HG02870 (cell line): ENCODE measurements around the gene ATAD2B.
A peak's percentile ranks its signal among the peaks of the same experiment; 100 is the strongest.

Experiments
- ATAC-seq: cut with Tn5 transposase; IDR thresholded peaks from one replicate; pipeline ENCODE4 v1.9.1; 2021; ENCODE audit warnings: mild to moderate bottlenecking, moderate library complexity; ENCODE audit not compliant: unreplicated experiment

The ATAD2B gene

GRCh38 chr2:23838996-23839395 lies 87.9 kb downstream of the ATAD2B start:
- no peak for ATAC-seq

DNA sequence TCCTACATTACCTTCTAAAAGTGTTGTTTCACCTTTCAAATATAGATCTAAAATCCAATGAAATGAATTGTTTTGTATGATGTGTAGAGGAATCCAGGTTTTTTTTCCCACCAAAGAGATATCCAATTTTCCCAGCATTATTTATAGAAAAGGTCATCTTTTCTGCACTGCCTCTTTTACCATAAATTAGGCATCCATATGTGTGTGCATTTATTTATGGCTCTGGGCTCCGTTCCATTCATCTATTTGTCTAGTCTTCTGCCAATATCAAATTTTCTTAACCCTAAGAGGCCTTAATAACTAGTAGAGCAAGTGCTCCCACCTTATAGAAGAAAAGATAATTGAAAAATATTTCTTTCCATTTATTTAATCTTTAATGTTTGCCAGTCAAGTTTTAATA lies 88.3 kb downstream of the ATAD2B start:
- no peak for ATAC-seq

DNA sequence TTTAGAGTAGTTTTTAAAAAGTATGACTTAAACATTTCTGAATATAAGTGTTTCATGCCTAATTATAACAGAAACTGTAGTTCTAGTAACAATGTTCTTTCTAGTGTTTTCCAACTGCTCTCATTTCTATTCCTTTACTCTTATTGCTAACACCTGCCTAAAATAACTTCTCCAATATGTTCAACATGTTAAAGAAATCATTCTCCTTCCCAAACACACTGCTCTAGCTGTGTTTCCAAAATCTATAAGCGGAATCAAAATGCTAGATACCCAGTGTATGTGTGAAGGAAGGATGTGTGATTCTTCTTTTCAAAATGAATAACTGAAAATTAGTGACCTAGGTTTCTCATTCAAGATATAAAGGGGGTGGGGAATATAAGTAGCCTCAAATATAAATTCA lies 89.1 kb downstream of the ATAD2B start:
- no peak for ATAC-seq

DNA sequence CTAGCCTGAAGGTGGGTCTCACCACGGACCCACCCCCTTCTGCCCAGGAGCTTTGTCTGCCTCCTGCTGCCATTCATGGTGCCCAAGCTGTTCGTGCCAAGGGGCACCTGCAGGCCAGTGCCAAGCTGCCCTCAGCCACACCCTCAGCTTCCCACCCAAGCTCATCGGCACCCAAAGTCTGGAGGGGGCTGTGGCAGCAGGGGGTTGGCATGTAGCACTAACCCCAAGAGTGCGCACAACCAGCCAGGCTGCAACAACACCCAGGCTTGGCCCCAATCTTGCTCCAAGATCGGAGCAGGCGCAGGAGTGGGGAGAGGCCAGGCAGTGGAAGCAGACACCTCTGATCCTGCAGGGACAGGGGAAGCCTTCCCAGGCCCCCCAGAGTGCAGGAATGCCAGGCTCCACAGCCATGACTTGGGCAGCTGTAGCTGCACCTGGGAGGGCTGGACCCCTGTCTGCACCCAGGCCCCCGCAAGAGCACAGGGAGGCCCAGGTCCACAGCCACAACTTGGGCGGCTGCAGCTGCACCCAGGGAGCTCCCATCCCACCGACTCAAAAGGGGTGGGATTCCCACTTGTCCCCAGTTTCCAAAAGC lies 89.9 kb downstream of the ATAD2B start:
- ATAC-seq: no peak

- no peak for ATAC-seq
Measured at GRCh38 chr2:23836505-23836904, 90.4 kb downstream of the ATAD2B start.

DNA sequence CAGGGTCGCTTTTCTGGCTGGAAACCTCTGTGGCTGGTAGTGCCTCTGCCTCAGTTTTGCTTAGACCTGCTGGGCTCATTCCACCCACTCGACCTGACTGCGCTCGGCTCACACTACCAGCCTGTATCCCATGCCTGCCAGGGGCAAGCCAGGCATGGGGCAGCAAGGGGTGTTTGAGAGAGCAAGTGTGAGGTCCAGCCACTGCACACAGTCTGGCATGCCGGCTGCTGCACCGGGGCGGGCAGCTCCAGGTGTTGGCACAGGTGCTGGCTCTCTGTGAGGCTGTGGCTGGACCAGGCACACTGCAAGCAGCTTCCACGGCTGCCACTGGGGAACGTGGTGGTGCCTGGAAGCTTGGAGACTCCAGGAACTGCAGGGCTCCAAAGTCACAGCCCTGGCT lies 90.9 kb downstream of the ATAD2B start:
- ATAC-seq: no peak

- ATAC-seq: no peak
Measured at GRCh38 chr2:23835423-23835822, 91.5 kb downstream of the ATAD2B start.

- no peak for ATAC-seq
Measured at GRCh38 chr2:23828986-23829385, 97.9 kb downstream of the ATAD2B start.

- no peak for ATAC-seq
Measured at GRCh38 chr2:23828256-23828980, 98.5 kb downstream of the ATAD2B start.

GRCh38 chr2:23827287-23827686 lies 99.6 kb downstream of the ATAD2B start:
- ATAC-seq: no peak

- ATAC-seq: no peak
Measured at GRCh38 chr2:23826771-23827170, 100.2 kb downstream of the ATAD2B start.

DNA sequence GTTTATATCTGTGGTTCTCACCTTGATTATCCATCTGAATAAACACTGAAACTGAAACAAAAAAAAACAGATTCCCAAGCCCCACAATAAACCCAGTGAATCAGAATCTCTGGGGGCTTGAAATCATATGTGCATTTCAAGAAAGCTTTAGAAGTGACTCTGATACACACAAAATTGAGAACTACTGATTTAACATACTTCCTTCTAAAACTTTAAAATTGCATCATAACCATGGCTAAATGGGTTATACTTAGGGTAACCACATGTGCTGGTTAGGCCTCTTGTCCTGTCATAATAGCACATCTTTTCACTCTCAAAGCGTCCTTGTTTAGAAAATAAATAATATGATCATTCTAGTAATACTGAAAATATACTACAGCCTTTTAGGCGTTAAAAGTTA lies 100.9 kb downstream of the ATAD2B start:
- no peak for ATAC-seq

DNA sequence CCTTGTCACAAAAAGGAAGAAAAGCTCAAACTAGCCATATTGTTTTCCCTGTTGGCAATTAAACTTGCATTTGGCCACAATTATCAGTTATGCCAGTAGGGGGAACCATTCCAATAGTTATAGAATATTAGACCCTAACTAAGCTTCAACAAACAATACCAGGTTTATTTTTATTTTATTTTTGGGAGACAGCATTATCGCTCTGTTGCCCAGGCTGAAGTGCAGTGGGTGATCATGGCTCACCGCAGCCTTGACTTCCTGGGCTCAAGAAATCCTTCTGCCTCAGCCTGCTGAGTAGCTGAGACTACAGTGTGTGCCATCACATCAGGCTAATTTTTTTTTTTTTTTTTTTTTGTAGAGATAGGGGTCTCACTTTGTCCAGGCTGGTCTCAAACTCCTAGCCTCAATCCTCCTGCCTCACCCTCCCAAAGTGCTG lies 102.1 kb downstream of the ATAD2B start:
- no peak for ATAC-seq

DNA sequence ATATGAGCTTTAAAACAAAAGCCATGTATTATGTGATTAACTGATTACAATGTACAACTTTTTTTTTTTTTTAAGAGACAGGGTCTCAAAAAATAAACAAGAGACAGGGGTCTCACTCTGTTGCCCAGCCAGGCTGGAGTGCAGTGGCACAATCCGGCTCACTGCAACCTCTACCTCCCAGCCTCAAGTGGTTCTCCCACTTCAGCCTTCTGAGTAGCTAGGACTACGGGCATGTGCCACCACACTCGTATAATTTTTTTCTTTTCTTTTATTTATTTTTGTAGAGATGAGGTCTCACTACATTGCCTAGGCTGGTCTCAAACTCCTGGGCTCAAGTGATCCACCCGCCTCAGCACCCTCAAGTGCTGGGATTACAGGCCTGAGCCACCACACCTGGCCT lies 103.1 kb downstream of the ATAD2B start:
- no peak for ATAC-seq

- no peak for ATAC-seq
Measured at GRCh38 chr2:23814963-23815362, 112.0 kb downstream of the ATAD2B start.

DNA sequence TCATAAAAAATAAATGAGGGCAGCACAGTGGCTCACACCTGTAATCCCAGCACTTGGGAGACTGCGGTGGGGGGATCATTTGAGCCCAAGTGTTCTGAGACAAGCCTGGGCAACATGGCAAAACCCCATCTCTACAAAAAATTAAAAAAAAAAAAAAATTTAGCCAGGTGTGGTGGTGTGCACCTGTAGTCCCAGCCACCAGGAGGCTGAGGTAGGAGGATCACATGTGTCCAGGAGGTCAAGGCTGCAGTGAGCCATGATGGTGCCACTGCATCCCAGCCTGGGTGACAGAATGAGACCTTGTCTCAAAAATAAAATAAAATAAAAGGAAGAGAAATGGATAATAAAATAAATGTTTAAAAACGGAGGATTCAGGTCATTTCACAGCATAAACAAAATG lies 113.5 kb downstream of the ATAD2B start:
- no peak for ATAC-seq

GRCh38 chr2:23809150-23809549 lies 117.8 kb downstream of the ATAD2B start:
- peak; percentile 74 for ATAC-seq

DNA sequence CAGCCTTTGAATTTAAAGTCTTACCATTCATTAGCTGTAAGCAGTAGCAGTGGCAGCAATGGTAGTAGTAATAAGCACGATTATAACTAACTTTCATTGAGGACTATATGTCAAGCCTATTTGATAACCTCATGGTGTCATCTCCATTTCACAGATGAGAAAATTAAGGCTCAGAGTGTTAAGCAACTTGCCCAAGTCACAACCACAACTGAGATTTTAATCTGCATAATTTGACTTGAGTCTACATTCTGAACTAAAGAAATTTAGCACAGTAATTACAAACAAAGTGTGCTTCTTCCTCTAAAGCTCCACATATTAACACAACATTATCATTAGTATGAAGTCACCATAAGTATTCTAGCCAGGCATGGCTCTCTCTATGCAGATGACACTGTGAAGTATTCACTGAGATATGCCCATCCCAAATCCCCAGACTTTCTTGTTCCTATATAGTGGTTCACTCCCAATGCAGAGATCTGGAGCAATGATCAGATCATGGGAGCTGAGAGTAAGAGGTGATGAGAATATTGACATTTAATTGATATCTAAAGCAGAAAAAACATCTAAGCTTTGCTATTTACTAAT lies 120.2 kb downstream of the ATAD2B start:
- no peak for ATAC-seq

- ATAC-seq: no peak
Measured at GRCh38 chr2:23806201-23806600, 120.7 kb downstream of the ATAD2B start.

DNA sequence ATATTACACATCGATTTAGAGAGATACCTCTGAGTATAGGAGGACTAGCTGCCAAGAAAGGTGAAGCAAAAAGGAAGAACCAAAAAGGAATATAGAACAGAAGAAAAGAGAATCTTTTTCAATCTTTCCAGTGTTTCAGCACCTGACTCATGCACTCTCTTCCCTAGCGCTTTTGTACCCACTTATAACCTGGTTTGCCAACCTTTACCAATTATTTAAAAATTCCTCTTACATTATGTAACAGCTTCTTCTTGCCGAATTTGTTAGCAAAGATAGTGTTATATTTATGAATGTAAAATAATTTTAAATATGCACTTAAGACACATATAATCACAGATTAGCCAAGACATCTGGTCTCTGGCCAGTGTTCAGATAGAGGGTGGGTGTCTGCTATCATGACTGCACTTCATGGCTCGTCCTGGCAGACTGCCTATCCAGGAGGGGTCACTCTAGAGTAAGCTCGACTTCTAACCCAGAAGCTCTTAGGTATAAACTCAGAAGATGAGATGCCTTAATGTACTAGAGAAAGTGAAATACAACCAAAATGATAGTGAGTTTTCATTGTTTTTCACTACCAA lies 122.9 kb downstream of the ATAD2B start:
- ATAC-seq: no peak

DNA sequence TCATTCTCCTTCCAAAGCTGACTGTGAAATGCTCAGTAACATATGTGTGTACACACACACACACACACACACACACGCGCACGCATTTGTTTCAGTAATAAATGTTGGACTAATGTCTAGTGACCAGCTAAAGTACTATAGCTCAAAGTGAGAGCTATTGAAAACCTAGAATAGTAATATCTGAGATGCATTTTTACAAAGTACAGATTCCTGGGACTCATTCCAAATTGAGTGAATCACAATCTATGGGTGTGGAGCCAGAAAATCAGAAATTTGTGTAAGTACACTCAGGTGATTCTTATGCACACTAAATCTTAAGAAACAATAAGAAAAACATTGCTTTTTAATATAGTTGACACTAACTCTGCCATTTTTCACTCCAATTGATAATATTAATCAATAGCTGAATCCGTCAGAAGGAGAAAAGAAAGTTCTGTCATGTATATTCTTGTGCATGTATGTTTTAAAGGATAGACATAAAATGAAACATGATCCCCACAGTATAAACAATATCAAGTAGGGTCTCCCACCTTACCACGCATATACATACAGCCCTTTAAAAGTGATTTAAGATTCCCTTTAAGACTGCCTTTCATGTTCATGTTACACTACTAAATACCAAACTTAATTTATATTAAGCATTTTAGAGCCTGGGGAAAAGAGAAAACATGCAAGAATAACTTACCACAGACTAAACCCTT lies 123.5 kb downstream of the ATAD2B start:
- ATAC-seq: no peak
